ENCODE measurements around the gene SUSD1.
"Not testable (repeated sequence)": the region's sequence is repeated elsewhere in the genome, so short reads cannot be mapped to it uniquely, and the experiment has no call there.

The SUSD1 gene

GRCh38 chr9:112094948-112095681 lies 80.0 kb downstream of the SUSD1 start:
- no peak for DNase-seq

- no peak for DNase-seq
Observed at GRCh38 chr9:112094241-112094640, 80.9 kb downstream of the SUSD1 start.

- DNase-seq, result no peak
Observed at GRCh38 chr9:112093870-112094216, 81.3 kb downstream of the SUSD1 start.

GRCh38 chr9:112093147-112093869 lies 81.8 kb downstream of the SUSD1 start:
- DNase-seq, result no peak

GRCh38 chr9:112091810-112092209 lies 83.3 kb downstream of the SUSD1 start:
- DNase-seq, result no peak

GRCh38 chr9:112087506-112087905 lies 87.6 kb downstream of the SUSD1 start:
- DNase-seq, result no peak

GRCh38 chr9:112086627-112087026 lies 88.5 kb downstream of the SUSD1 start:
- DNase-seq, result peak; percentile 32

GRCh38 chr9:112084907-112085306 lies 90.2 kb downstream of the SUSD1 start:
- no peak for DNase-seq

- no peak for DNase-seq
Observed at GRCh38 chr9:112084334-112084733, 90.8 kb downstream of the SUSD1 start.

- DNase-seq, result peak; percentile 18
Observed at GRCh38 chr9:112081918-112082729, 93.0 kb downstream of the SUSD1 start.

GRCh38 chr9:112080831-112081542 lies 94.1 kb downstream of the SUSD1 start:
- DNase-seq, result no peak

GRCh38 chr9:112078432-112078831 lies 96.7 kb downstream of the SUSD1 start:
- no peak for DNase-seq

- no peak for DNase-seq
Observed at GRCh38 chr9:112076814-112077213, 98.3 kb downstream of the SUSD1 start.

GRCh38 chr9:112075009-112075378 lies 100.1 kb downstream of the SUSD1 start:
- DNase-seq, result no peak

- DNase-seq, result peak; percentile 92
Observed at GRCh38 chr9:112074250-112075008, 100.7 kb downstream of the SUSD1 start.

GRCh38 chr9:112073639-112074173 lies 101.4 kb downstream of the SUSD1 start:
- DNase-seq, result not testable (repeated sequence)

- DNase-seq, result peak; percentile 92
Observed at GRCh38 chr9:112072721-112073638, 102.1 kb downstream of the SUSD1 start.

- DNase-seq, result no peak
Observed at GRCh38 chr9:112069318-112070169, 105.6 kb downstream of the SUSD1 start.

- peak; percentile 81 for DNase-seq
Observed at GRCh38 chr9:112065806-112066606, 109.1 kb downstream of the SUSD1 start.

Measured in fibroblast of skin of back (primary cell).